Prostate gland (tissue), 2 donors: ENCODE results near the gene PRTG.

Source experiments
- CTCF ChIP-seq, 4 experiments: fragments of 200-600 bp in 2 of 4; fragments of 450-650 bp in 2 of 4; sonication (generic) in 2 of 4; IDR thresholded peaks; 1 replicate in 3 of 4; 2 replicates in 1 of 4; pipeline ENCODE4 v1.5.1; 2016 to 2019; ENCODE audit warnings: antibody characterized with exemption in 4 of 4, mild to moderate bottlenecking in 2 of 4, moderate library complexity in 2 of 4
- POLR2AphosphoS5 ChIP-seq: sonication (generic); formaldehyde crosslinking; IDR thresholded peaks from one replicate; pipeline ENCODE4 v1.6.1; 2017; ENCODE audit warnings: antibody characterized with exemption

GRCh38 chr15:55661428-55661827 lies 81.5 kb downstream of the PRTG start:
- TF ChIP-seq CTCF (IDR thresholded peaks at IDR 0.05) (no peak), POLR2AphosphoS5 (no peak)
